ENCODE measurements around the gene DHCR7.

Gene DHCR7

DNA sequence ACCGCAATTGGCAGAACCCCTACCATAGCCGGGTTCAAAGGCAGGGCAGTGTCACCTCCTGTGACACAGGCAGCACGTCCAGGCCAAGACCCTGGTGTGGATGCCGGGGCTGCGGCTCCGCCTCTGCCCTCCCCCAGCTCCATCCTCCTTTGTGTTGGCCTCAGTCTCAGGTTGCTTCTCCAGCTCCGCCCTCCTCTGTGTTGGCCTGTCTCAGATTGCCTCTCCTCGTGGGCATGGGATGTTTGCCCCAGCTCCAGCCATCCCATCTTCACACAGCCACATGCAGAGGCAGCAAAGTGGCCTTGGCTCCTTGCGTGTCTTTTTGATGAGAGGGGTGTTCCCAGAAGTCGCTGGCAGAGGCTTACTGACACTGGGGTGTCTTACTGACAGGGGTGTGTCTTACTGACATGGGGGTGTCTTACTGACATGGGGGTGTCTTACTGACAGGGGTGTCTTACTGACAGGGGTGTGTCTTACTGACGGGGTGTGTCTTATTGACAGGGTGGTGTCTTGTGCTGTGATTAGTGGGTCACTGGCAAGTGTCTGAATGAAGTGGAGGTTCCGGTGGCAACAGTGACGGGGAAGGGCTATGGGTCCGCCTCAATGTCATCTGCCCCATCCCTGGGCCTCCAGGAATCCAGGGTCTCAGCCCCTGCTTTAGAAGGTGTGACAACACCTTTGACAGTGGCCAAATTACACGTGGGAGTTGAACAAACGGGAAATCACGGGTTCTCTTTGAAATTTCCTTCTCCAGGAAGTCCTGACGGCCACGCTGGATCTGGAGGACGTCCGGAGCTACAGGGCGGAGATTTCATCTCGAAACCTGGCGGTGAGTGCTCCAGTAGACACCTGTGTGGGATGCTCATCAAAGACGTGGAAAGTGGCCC, 29.7 kb upstream of the DHCR7 start:
- DNase-seq (ENCODE audit: low spot score): no peak

DNA sequence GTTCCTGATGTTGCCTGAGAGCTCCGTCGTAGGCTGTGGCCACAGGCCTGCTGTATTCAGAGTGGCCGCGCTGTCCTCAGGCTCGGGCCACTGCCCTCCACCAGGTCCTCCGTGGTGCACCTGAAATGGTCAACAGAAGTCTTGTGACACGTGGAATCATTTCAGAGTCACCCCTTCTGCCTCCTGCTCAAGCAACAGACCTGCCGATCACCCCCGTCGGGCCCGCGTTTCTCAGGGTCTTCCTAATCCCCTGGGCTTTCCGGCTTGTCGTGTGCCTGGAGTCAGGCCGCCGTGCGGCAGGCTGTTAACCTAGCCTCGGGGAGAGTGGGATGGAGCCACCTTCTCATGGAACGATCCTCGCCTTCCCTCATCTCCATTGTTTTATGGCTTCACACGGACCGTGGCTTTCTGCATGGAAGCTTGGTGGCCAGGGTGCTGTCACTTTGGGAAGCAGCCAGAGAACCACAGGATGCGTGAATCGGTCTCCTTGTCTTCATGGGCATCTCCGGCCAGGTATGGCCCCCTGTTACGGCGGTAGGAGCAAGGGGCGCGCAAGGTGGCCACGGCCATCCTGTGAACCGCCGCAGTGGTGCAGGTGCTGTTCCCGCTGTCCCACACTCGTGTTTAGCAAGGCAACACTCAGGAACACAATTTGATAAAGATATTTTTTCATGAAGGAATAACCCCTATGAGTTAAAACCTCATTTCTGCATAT, 28.9 kb upstream of the DHCR7 start:
- DNase-seq (ENCODE audit: low spot score): no peak

DNA sequence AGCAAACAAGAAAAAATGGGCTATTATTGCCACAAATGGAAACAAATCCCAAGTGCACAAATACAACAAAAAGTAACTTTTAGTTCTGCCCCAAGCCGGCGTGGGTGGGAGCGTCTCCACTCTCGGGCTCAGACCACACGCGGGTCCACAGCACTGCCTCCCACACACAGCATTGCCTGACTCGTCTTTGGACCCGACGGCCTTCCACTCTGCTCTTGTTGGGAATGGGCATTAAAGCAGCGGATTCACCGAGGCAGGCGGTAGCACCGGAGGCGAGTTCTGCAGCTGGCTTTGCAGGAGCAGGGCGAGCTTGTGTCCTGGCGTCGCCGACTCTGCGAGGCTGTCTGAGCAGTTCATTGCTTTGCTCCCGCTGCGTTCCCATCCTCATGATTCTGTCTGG, 27.8 kb upstream of the DHCR7 start:
- DNase-seq (ENCODE audit: low spot score): no peak

DNA sequence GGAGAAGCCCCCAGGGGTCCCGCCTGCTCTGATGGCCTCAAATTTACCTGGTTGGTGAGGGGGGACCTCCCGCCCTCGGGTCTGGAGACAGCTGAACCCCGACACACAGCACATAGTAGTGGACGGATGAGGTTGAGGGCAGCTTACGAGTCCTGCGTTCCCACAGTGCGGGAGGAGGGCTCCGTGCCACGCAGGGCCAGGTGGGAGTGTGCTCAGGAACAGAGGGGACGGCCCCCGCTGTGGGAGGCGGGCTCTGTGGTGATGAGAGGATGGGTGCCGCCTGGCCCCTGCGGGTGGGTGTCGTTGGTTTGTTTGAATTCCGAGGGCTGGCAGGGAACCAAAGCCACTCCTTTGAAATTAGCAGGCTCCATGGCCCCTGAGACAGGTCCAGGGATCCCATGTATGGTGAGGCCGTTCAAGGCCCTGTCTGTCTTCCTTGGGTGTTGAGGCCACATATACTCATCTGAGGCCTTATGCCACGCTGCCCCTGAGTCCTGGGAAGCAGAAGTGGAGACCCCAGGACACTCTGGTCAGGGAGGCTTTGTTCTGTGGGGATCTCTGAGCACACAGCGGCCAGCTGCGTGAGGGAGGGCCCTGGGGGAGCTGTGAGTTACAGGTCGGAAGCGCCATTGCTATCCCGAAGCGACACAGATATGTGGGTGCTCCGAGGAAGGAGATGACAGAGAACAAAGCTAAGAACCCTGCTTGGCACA, 26.7 kb upstream of the DHCR7 start:
- no peak for DNase-seq (ENCODE audit: low spot score)

DNA sequence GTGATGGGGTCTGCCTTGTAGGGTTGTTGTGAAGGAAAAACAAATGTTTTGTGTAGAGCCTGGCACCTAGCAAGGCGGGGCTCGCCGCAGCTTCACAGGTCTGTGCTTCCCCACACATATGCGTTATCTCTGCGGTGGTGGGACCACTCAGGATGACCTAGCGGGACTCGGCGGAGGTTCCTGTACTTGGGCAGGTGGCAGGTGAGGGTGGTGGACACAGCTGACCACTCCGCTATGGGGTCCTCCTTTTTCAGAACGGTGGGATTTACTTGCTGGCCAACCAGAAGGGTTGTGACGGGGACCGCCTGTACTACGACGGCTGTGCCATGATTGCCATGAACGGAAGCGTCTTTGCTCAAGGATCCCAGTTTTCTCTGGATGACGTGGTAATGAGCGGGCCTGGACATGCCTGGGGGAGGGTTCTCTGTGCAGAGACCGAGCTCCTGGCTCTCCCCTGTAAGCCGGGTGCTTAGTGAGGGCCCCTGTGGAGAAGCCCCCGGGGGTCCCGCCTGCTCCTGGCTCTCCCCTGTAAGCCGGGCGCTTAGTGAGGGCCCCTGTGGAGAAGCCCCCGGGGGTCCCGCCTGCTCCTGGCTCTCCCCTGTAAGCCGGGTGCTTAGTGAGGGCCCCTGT, 26.1 kb upstream of the DHCR7 start:
- no peak for DNase-seq (ENCODE audit: low spot score)

DNA sequence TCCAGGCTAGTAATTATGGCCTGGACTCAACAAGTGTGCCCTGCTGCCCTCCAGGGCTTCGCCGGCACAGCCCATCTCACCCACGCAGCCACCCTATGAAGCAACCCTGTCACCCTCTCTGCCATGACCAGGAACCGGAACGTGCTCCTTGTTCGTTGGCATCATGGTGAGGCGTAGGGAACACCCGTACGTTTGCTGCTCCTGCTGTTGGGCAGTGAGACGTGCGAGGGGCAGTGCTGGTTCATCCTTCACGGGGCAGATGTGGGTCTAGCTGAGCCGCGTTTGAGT, 25.5 kb upstream of the DHCR7 start:
- DNase-seq (ENCODE audit: low spot score): no peak

DNA sequence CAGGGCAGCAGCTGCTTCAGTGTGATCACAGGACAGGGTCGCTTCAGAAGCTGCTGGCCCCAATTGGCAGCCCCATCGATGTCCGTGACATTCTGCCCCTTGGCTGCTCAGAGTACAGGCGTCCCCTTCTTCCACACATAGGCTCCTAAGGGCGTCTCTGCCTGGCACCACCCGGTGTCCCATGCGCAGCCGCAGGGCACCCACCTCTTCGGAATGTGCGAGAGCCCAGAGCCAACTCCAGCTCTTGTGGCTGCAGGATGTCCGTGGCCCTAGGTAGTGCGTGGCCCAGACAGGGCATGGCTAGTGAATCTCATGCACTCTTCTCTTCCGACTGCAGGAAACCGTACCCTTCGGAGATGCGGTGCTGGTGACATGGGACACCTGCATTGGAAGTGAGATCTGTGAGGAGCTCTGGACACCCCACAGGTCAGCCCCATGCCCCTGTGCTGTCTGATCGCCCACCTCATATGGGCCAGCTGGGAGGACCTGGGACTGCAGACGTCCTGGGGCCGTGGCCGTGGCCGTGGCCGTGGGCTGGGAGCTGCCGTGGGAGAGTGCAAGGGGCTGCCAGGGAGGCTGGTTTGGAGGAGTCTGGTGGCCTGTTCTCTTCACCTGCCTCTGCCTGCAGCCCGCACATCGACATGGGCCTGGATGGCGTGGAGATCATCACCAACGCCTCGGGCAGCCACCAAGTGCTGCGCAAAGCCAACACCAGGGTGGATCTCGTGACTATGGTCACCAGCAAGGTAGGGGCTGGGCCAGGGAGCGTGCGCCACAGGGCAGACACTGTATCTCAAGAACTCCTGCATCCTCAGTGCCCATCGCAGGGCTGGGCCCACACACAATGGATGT, 25.0 kb upstream of the DHCR7 start:
- no peak for DNase-seq (ENCODE audit: low spot score)

DNA sequence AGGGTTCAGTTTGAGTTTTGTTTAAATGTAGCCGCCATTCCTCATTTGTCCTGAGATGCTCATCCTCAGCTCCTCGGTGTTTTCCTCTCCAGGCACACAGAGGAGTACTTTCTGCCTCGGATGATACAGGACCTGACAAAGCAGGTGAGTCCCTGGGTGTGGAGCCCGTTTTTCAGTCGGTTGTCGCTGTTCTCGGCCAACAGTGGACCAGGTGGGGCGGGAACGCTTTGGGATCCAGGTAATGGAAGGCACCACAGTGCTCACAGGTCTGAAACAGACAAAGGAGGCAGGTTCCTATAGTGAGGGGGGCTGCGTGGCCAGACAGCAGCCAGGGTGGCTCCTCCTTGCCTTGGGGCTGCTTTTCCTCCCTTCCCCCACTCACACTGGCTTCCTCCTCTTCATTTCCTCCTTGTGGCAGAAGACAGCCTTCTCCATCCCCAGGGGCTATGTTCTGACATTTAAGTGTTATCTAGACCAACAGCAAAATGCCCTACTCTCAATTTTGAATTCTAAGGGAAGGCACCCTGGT, 24.2 kb upstream of the DHCR7 start:
- DNase-seq (ENCODE audit: low spot score): no peak

DNA sequence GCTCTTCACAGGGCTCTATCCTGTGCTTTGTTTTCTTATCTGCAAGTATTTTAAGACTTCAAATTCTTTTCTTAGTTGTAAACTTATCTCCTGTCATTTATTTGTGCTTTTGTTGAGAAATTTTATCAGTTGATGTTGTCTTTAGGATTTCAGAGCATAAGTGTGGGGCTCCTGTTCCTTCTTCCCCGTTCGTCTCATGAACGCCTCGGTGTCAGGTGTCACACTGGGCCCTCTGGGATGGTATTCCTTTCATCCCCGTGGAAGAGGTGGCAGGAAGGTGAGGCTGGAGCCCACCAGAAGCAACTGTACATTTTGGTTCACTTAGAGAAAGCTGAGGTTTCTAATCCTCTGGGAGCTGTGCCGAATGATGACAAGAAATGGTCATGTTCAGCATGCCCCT, 22.8 kb upstream of the DHCR7 start:
- DNase-seq (ENCODE audit: low spot score): no peak

DNA sequence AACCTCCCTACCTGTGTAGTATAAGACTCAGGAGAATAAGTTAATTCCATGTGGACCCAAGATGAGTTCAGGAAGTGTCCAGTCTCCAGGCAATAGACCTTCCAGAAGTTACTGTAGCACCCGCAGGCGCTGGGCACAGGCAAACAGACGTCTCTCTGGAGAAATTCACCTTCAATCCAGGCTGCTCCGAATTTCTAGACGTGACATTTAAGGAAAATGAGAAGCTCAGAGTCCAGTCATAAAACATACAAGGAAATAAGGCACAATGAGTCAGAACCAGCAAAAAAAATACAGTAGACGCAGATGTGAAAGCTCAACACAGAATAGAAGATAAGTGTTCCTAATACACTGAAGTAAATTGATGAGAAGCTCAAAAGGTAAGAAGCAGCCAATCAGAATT, 19.0 kb upstream of the DHCR7 start:
- no peak for DNase-seq (ENCODE audit: low spot score)

DNA sequence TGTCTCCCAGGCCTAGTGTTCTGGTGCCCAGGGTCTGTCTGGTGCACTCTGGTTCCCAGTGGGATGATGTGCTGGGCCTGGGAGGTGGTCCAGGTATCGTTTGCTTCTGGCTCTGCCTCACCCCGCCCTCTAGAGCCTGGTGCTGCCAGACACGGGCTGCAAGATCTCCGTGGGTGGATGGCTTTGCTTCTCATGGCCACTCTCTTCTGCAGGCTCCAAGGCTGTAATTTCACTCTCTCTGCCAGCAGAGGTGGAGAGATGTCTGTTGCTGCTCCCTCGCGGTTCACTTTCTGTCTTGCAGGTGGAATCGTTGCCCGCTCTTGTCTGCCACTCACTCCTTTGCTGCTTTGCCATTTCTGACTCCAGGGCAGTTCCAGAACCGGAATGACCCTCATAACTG, 18.2 kb upstream of the DHCR7 start:
- DNase-seq (ENCODE audit: low spot score): no peak

DNA sequence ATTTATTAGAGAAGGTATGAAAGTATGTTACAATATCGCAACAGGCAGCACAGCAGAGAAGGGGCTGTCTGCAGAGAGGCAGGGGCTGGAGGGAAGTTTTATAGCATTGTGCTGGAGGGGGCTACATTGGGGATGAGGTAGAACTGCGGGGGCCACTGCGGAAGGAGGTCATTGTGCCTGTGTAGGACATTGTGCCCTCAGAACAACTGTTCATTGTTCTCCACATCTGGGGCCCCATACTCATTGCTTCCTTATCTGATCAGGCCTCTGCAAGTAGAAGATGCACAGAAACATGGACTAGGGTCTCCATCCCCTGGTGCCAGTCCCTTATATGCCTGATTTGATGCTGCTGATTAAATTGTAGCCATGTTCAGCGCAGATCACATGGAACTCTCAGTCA, 16.9 kb upstream of the DHCR7 start:
- peak; percentile 45 for DNase-seq (ENCODE audit: low spot score)

DNA sequence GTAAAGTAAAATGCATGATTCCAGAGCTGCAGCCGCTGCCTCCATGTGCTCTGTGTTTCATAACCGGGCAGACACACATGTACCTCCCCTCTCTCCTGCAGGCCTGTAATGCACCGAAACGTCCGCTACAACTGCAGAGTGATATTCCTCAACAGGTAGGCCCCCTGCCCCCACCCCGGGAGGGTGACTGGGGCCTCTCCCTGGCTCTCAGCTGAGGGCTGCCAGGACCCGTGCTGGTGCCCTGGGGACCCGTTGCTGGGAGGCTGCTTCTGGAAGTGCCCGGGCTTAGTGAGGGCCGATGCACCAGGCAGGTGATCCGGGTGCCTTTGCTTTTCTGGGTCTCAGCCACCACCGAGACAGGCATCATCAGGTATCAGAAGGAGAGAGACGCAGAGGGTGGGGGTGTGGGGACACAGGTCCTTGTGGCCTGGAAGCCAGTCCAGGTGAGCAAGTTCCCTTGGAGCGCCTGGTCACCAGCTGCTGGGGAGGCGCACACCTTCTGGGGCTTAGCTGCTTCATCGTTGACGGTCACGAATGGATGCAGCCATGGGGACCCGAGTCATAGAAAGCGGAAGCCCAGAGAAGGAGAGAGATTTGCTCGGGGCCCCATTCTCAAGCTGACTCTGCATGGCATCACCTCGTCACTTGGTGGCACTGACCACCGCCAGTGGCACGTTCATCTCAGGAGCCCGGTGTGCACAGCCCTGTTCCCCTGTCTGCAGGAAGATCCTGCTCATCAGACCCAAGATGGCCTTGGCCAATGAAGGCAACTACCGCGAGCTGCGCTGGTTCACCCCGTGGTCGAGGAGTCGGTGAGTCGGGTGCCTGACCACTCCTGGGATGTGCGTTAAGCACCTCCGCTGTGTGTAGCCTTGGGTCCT, 15.4 kb upstream of the DHCR7 start:
- DNase-seq (ENCODE audit: low spot score): no peak

DNA sequence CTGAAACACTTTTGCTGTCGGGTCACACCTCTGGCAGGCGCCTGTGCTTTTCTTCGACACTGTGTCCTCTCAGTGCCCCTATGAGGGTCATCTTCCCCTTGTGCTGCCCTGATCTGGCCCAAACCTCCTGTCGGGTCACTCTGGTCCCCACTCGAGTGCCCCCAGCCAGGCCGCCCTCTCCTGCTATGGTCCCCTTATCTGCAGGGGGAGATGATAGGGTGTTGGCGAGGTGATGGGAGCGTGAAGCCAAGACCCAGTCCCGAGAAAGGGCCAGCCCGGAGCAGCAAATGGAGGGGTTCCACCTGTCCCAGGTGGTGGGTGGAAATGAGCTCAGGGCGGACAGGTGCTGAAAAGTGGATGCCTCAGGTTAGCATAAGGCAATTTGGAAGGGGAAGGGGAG, 14.5 kb upstream of the DHCR7 start:
- no peak for DNase-seq (ENCODE audit: low spot score)

DNA sequence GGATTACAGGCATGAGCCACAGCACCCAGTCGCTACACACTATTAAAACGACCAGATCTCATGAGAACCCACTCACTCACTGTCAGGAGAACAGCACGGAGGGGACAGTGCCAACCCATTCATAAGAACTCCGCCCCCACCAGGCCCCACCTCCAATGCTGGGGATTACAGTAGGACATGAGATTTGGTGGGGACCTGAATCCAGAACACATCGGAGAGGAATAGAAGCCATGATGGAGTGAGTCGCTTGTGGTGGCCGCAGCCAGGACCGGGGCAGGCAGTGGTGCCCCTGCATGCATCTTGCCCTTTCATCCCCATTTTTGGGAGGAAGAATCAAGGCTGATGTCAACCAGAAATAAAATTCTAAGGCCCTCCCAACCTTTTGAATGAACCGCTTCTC, 13.5 kb upstream of the DHCR7 start:
- no peak for DNase-seq (ENCODE audit: low spot score)

DNA sequence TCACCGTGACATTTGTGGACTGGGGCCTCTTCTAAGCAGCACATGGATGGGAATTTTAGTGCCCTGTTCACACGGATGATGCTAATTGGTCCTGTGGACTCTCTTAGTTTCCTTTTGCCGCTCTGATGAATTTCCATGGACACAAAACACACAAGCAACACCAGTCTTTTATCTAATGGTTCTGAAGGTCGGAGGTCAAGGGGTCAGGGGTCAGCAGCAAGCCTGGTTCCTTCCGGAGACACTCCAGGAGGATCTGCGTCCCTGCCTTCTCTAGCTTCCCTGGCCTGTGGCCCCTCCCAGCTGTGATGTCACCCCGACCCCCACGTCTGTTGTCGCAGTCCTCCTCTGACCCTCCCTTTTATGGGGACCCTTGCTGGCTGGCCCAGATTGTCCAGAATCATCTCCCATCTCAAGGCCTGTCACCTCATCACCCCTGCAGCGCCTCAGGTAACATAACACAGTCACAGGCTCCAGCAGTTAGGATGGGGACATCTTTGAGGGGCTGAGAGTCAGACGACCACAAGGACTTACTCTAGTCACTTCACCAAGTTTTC, 11.7 kb upstream of the DHCR7 start:
- no peak for DNase-seq (ENCODE audit: low spot score)

DNA sequence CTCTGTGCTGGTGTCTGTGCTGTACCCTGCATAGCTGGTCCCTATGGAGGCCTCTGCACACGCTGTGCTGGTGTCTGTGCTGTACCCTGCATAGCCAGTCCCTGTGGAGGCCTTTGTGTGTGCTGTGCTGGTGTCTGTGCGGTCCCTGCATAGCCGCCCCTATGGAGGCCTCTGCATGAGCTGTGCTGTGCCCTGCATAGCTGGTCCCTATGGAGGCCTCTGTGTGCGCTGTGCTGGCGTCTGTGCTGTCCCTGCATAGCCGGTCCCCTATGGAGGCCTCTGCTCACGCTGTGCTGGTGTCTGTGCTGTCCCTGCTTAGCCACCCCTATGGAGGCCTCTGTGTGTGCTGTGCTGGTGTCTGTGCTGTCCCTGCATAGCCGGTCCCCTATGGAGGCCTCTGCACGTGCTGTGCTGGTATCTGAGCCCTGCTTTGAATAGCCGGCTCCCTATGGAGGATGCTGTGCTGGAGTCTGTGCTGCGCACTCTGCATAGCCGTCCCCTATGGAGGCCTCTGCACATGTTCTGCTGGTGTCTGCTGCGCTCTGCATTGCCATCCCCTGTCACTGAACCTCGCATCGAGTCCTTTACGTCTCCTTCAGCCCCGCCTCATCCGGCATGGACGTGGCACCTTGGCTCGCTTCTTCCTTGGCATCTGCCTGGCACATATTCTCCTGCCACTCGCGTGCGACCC, 11.0 kb upstream of the DHCR7 start:
- DNase-seq (ENCODE audit: low spot score): no peak

DNA sequence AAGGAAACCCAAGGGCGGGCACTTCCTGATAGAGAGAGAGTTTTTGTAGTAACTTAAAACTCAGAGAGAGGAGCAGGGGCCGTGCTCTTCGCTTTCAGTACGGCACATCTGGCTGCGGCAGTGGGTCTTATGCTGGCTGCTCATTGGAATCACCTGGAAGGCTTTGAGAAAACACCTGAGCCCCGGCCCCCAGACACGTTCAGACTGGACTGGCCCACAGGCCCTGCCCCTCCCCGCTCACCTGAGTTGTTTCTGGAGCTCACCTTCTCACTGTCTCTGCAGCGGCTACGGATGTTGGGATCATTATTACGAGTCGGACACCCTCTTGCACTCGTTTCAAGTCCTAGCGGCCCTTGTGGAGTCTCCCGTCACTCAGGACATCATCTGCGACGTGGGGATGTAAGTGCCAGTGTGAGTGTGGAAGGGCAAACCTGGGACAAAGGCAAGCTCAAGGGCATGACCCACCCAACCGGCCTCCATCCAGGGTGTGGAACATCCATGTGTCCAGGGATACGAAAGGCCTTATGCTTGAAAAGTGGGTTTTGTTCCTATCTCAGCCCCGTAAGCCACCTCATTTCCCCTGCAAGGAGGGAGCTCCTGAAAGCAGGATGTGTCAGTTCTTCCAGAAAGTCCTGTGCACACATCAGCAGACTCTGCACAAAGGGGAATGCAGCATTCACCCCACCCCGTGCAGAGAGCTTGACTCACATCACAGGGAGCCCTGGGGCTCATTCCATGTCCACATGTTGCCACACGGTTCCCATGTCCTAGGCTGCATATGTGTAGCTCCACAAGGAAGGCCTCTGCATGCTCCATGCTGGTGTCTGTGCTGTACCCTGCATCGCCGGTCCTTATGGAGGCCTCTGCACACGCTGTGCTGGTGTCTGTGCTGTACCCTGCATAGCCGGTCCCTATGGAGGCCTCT, 10.2 kb upstream of the DHCR7 start:
- no peak for DNase-seq (ENCODE audit: low spot score)
